ENCODE results near the gene ZNF827.

The ZNF827 gene

DNA sequence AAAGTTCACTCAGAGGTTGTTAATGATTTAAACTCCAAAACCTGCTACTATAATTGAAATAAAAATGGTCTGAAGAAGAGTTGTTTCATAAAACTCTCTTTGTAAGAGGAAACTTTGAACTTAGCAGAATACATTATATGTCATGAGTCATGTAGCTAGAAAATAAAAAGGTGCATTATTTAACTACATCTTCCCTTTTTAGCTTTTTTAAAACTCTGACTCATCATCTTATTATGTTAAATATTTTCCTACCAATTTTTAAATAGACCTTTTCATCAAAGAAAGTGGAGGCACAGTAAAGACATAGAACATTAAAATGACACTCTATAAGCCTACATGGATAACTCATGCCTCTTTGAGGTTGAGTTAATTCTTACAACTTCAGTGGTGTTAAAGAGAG, 1.2 kb upstream of the ZNF827 start:
- no peak overlapping the region for H3K4me3 ChIP-seq (ENCODE audit: control insufficient read depth, low read depth, low read length)
- no peak for DNase-seq (ENCODE audit: low read depth)
- TF ChIP-seq, protein P1, sequence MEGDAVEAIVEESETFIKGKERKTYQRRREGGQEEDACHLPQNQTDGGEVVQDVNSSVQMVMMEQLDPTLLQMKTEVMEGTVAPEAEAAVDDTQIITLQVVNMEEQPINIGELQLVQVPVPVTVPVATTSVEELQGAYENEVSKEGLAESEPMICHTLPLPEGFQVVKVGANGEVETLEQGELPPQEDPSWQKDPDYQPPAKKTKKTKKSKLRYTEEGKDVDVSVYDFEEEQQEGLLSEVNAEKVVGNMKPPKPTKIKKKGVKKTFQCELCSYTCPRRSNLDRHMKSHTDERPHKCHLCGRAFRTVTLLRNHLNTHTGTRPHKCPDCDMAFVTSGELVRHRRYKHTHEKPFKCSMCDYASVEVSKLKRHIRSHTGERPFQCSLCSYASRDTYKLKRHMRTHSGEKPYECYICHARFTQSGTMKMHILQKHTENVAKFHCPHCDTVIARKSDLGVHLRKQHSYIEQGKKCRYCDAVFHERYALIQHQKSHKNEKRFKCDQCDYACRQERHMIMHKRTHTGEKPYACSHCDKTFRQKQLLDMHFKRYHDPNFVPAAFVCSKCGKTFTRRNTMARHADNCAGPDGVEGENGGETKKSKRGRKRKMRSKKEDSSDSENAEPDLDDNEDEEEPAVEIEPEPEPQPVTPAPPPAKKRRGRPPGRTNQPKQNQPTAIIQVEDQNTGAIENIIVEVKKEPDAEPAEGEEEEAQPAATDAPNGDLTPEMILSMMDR (IDR thresholded peaks at IDR 0.05; ENCODE audit: control insufficient read depth, insufficient read depth, low read depth, low read length, missing control alignments): no peak

DNA sequence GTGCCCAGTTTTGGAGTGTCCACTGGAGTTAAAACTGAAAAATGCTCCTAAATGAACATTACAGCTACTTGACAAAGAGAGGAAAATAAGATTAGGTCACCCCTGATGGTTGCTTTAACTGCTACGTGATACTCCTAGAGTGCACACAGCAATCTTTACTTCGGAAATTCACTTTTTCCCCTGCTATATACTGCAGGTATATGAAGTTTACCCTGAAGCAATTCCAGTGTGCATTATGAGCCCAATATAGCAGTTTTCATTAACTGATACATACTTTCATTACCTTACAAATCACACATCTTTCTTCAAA, 773 bp upstream of the ZNF827 start:
- TF ChIP-seq, protein P1 (IDR thresholded peaks at IDR 0.05; ENCODE audit: control insufficient read depth, insufficient read depth, low read depth, low read length, missing control alignments): no peak
- H3K4me3 ChIP-seq (ENCODE audit: control insufficient read depth, low read depth, low read length): no peak overlapping the region; the same call in 1 of the 2 replicates

DNA sequence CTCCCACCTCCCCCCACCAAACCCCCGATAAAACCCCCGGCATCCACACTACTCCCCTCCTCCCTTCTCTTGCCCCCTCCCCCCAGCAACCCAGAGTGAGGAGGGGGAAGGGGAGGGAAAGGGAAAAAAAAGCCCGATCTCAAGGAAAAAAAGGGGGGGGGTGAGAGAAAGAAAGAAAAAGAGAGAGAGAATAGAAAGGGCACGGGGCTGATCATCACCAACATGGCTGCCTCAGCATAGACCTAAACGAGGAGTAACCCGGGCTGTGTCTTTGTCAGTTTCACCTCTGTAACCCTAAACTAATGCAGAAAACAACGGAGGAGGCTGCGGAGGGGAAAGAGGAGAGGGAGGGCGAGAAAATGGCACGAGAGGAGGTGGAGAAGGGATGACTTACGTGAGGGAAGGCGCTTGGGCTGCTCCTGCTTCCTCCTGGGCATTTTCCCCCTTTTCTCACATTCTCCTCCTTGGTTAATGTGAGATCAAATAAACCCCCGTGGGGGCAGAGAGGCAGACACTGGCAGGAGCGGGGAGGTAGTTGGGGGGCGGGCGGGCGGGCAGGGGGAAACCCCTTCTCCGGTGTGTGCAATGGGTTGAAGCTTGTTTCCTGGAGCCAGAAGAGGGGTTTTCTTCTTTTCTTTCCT, 532 bp downstream of the ZNF827 start:
- peak overlapping the region; percentile 91 for H3K4me3 ChIP-seq (ENCODE audit: control insufficient read depth, low read depth, low read length)
- no peak for DNase-seq (ENCODE audit: low read depth)
- TF ChIP-seq, protein P1 (IDR thresholded peaks at IDR 0.05; ENCODE audit: control insufficient read depth, insufficient read depth, low read depth, low read length, missing control alignments): no peak

More for the DNA sequence above, 773 bp upstream of the ZNF827 start:
- no peak for DNase-seq (ENCODE audit: low read depth)

DNA sequence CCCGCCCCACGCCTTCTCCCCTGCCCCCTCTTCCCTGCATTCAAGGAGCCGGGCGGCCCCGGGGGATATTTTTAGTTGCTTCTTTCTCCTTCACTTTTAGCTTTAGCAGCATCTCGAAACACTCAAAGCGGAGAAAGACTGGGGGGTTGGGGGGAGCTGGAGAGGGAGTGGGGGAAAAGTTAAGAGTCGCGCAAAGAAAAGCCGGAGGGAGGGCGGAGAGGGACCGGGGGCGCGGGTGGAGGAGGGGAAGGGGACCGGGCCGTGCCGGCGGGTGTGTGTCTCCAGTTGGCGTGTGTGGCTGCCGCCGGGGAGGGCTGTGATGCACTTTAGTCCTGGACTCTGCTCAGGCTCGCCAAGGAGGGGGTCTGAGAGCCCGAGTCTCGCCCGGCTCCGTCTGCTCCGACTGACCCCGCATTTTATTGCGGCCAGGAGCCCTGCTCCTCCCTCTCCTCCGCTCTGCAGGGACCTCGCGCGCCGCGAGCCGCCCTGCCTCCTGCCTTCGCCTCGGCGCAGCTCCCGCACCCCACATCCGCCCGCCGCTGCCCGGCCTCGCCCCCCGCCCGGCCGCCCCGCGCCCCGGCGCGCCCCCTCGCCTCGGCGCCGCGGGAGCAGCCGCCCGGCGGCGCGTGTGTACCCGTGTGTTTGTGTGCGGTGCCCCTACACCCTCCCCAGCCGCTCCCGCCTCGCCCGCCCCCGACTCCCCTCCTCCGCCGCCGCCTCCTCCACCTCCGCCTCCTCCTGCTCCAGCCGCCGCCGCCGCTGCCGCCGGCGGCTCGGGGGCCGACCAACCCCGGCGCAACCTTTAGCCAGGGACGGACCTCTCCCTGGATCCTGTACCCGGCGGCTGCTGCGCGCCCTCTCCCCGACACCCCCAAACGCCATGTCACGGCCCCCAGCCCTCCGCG, 1.4 kb downstream of the ZNF827 start:
- TF ChIP-seq, protein P1 (IDR thresholded peaks at IDR 0.05; ENCODE audit: control insufficient read depth, insufficient read depth, low read depth, low read length, missing control alignments): no peak
- DNase-seq (ENCODE audit: low read depth): no peak
- peak overlapping the region; percentile 91 for H3K4me3 ChIP-seq (ENCODE audit: control insufficient read depth, low read depth, low read length)

DNA sequence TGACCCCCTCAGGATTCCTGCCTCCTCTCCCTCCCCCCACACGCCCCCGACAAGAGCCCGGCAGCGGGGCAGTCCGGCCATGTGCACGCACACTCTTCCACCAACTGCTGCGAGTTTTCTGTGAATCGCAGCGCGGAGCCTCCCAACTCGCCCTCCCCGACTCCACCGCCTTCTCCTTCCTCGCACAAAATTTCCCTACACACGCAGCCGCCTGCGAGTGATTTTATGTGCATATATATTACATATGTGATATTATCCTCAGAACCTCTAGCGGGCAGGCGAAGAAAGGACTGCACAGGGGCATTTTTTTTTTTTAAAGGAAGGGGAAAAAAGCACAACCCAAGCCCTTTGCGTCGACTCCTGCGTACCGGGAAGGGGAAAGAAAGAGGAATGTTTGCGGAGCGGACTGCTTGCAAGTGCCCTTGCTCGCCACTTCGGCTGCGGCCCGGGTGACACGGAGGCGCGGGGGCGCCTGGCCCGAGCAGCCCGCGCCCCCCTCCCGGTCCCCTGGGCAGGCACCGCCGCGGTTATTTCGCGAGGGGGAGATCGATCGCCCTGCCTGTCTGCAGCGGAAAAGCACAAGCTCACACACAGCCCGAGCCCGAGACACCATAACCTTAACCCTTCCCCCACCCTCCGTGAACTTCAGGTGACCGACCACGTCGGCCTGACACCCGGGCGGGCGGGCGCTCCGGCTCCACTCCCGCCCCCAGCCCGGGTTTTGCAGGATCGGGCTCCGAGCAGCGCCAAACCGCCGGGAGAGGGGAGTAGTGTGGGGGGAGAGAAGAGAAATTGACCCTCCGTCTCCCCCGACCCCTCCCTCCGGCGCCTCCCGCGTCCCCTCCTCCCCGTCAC, 2.3 kb downstream of the ZNF827 start:
- no peak for DNase-seq (ENCODE audit: low read depth)
- TF ChIP-seq, protein P1 (IDR thresholded peaks at IDR 0.05; ENCODE audit: control insufficient read depth, insufficient read depth, low read depth, low read length, missing control alignments): peak; percentile 3
- H3K4me3 ChIP-seq (ENCODE audit: control insufficient read depth, low read depth, low read length): peak overlapping the region; percentile 91

Data from AG09309 (cell line).